PC-3 (cell line): ENCODE results near the gene GADD45G. TPM values are rescaled to one million over a fixed set of nuclear protein-coding genes. Genes with fewer than 3 reads are reported as not detected.

Experiments
- ATAC-seq: fragments of 200-7000 bp; cut with Tn5 transposase; 2 replicates; pipeline ENCODE4 v1.9.1; 2020; ENCODE audit warnings: mild to moderate bottlenecking, moderate library complexity
- BruUV-seq: library from RNA; stranded (reverse); fragments of 400-500 nt; replicated peaks from 2 replicates; lab custom pipeline; 2021; lab: Mats Ljungman, UMichigan
- CTCF ChIA-PET: fragments of 300-600 bp; sonication (Branson Sonifier 250); formaldehyde crosslinking; loops from one replicate; lab custom pipeline; 2022; ENCODE audit warnings: antibody characterized with exemption; lab: Charles Lee
- POLR2A ChIA-PET: fragments of 300-600 bp; sonication (Branson Sonifier 250); formaldehyde crosslinking; loops from one replicate; lab custom pipeline; 2022; ENCODE audit warnings: antibody characterized with exemption; ENCODE audit not compliant: unreplicated experiment; lab: Charles Lee
- DNase-seq: peaks from one replicate; pipeline ENCODE4 v3.0.0-alpha.2; 2015
- H2AFZ ChIP-seq: fragments of 300-600 bp; sonication (generic); 2 replicates; pipeline ENCODE4 v1.6.0; 2016; ENCODE audit warnings: antibody characterized with exemption, low read length
- H3F3A ChIP-seq: fragments of 300-600 bp; sonication (generic); one replicate; pipeline ENCODE4 v1.6.0; 2017; ENCODE audit warnings: antibody characterized with exemption, low read length, control low read depth, mild to moderate bottlenecking; ENCODE audit not compliant: unreplicated experiment
- H3K27ac ChIP-seq: fragments of 300-600 bp; sonication (generic); 2 replicates; pipeline ENCODE4 v1.5.1; 2016; ENCODE audit warnings: mild to moderate bottlenecking, low read length
- H3K27me3 ChIP-seq: fragments of 300-600 bp; sonication (generic); 2 replicates; pipeline ENCODE4 v1.6.1; 2016; ENCODE audit warnings: low read length, mixed read lengths
- H3K36me3 ChIP-seq: fragments of 300-600 bp; sonication (generic); 2 replicates; pipeline ENCODE4 v1.6.1; 2016; ENCODE audit warnings: low read depth, mixed run types, low read length, mixed read lengths
- H3K4me1 ChIP-seq: fragments of 300-600 bp; sonication (generic); 2 replicates; pipeline ENCODE4 v1.5.1; 2016; ENCODE audit warnings: low read length; ENCODE audit not compliant: insufficient read depth
- H3K4me2 ChIP-seq: fragments of 300-600 bp; sonication (generic); 2 replicates; pipeline ENCODE4 v1.6.0; 2016; ENCODE audit warnings: low read length
- H3K4me3 ChIP-seq: fragments of 300-600 bp; sonication (generic); 2 replicates; pipeline ENCODE4 v1.5.1; 2016; ENCODE audit warnings: mild to moderate bottlenecking, low read length, mixed read lengths
- H3K79me2 ChIP-seq: fragments of 300-600 bp; sonication (generic); 2 replicates; pipeline ENCODE4 v1.6.1; 2017; ENCODE audit warnings: low read length, mixed read lengths
- H3K9ac ChIP-seq: fragments of 300-600 bp; sonication (generic); 2 replicates; pipeline ENCODE4 v1.6.0; 2016; ENCODE audit warnings: mild to moderate bottlenecking, low read length
- H3K9me2 ChIP-seq: fragments of 300-600 bp; sonication (generic); replicated peaks from 2 replicates; pipeline ENCODE4 v1.6.1; 2016; ENCODE audit warnings: mixed run types, low read length, mixed read lengths
- H3K9me3 ChIP-seq: fragments of 300-600 bp; sonication (generic); 2 replicates; pipeline ENCODE4 v1.6.1; 2016; ENCODE audit warnings: low read length, mixed read lengths
- H4K20me1 ChIP-seq: fragments of 300-600 bp; sonication (generic); 2 replicates; pipeline ENCODE4 v1.6.1; 2016; ENCODE audit warnings: low read length, mixed read lengths
- EZH2 ChIP-seq: fragments of 300-600 bp; sonication (generic); IDR thresholded peaks from one replicate; pipeline ENCODE4 v1.6.1; 2017; ENCODE audit warnings: antibody characterized with exemption, mild to moderate bottlenecking, low read length; ENCODE audit not compliant: unreplicated experiment
- EZH2phosphoT487 ChIP-seq: fragments of 300-600 bp; sonication (generic); IDR thresholded peaks from 2 replicates; pipeline ENCODE4 v1.6.1; 2018; ENCODE audit warnings: mild to moderate bottlenecking, antibody characterized with exemption, low read length, borderline replicate concordance
- intact Hi-C: fragments of 100-400 bp; cut with micrococcal nuclease; formaldehyde crosslinking; loops from 2 replicates; pipeline ENCODE4 v1.9.0; 2023
- total RNA-seq: library from RNA; depleted of rRNA; stranded (reverse); fragments of >200 nt; gene quantifications from 2 replicates; pipeline ENCODE4 v1.2.3, GENCODE V29; 2014
- TF ChIP-seq, protein P1 (sequence below): fragments of 300-600 bp; sonication (generic); conservative IDR thresholded peaks from 2 replicates; pipeline ENCODE4 v1.5.1; 2017; ENCODE audit warnings: antibody characterized with exemption, low read depth, mild to moderate bottlenecking, low read length

The GADD45G gene
- total RNA-seq, 1 experiment from 2014 or later: 2.1 TPM

DNA sequence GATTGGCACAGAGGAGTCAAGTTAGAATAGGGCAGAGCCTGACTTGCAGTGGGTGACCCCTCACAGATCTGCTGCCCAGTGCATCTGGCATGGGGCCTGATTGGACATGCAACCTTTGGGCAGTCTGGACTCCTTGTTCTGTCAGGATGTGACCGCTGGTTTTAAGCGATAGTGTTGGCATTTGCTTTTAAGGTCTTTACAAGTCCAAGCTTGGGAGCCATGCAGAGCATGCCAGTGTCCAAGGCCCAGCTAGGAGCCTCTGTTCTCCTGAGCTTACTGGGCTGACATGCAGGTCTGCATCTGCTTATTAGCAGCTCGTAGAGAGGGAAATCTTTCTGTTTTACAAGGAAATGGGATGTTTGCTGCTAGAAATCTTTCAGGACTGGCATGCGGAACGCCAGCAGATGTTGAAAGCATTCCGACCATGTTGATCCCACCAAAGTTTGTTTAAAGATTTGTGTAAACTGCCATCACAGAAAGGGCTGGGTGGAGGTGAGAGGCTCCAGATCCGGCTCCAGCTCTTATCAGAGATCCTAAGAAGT, 27.5 kb downstream of the GADD45G start:
- Histone ChIP-seq H4K20me1 (no peaks in the 10 kb centered on the region), H3K4me3 (no peak overlapping the region), H3K9me2 (no peaks in the 10 kb centered on the region), H3K4me1 (0 out of 2 replicates have a peak, but pooled peaks cover 4% of the 10 kb centered on the region), H3K9me3 (no peaks in the 10 kb centered on the region), H3F3A (no peaks in the 10 kb centered on the region), H3K27ac (no peak overlapping the region), H3K4me2 (no peak overlapping the region), H3K79me2 (no peaks in the 10 kb centered on the region), H3K27me3 (peaks cover 29% of the 10 kb centered on the region), H3K36me3 (no peaks in the 10 kb centered on the region), H3K9ac (no peak overlapping the region), H2AFZ (no peak overlapping the region)
- BruUV-seq: no TSS peak
- TF ChIP-seq EZH2phosphoT487 (no peak), EZH2 (no peak)
- TF ChIP-seq, protein P1, sequence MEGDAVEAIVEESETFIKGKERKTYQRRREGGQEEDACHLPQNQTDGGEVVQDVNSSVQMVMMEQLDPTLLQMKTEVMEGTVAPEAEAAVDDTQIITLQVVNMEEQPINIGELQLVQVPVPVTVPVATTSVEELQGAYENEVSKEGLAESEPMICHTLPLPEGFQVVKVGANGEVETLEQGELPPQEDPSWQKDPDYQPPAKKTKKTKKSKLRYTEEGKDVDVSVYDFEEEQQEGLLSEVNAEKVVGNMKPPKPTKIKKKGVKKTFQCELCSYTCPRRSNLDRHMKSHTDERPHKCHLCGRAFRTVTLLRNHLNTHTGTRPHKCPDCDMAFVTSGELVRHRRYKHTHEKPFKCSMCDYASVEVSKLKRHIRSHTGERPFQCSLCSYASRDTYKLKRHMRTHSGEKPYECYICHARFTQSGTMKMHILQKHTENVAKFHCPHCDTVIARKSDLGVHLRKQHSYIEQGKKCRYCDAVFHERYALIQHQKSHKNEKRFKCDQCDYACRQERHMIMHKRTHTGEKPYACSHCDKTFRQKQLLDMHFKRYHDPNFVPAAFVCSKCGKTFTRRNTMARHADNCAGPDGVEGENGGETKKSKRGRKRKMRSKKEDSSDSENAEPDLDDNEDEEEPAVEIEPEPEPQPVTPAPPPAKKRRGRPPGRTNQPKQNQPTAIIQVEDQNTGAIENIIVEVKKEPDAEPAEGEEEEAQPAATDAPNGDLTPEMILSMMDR: no peak
- no peak for ATAC-seq
- no peak for DNase-seq
- POLR2A ChIA-PET: no interaction called here
- CTCF ChIA-PET: no interaction called here
- intact Hi-C loops: no loop called here

DNA sequence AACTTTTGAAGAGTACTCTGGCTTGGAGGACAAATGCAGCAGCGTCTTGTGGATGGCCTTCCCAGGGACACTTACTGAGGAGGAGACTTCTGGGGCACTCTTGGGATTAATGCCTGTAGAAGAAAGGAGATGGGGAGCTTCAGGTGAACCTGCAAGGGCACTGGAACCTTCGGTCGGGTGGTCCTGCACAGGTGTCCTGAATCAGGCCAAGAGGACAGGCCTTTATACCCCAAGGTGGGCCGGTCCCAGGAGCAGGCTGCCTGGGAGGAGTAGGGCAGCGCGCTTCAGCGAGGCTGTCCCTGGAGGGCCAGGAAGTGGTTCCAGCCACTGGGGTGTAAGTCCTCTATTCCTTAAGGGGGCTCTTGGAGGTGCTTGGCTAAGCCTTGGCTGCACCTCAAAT, 27.9 kb downstream of the GADD45G start:
- Histone ChIP-seq H3K9me2 (no peaks in the 10 kb centered on the region), H3K27ac (no peak overlapping the region), H3K27me3 (peaks cover 29% of the 10 kb centered on the region), H3K4me1 (0 out of 2 replicates have a peak, but pooled peaks cover 4% of the 10 kb centered on the region), H2AFZ (no peak overlapping the region), H4K20me1 (no peaks in the 10 kb centered on the region), H3K79me2 (no peaks in the 10 kb centered on the region), H3K9me3 (no peaks in the 10 kb centered on the region), H3K9ac (no peak overlapping the region), H3K4me2 (no peak overlapping the region), H3K36me3 (no peaks in the 10 kb centered on the region), H3F3A (no peaks in the 10 kb centered on the region), H3K4me3 (no peak overlapping the region)
- CTCF ChIA-PET: no interaction called here
- ATAC-seq: no peak
- no TSS peak for BruUV-seq
- no peak for DNase-seq
- no peak for TF ChIP-seq EZH2
- TF ChIP-seq EZH2phosphoT487: no peak
- TF ChIP-seq, protein P1: no peak
- intact Hi-C loops: no loop called here
- POLR2A ChIA-PET: no interaction called here

- CTCF ChIA-PET: no interaction called here
- no peaks in the 10 kb centered on the region for H3K9me2 ChIP-seq
- H3F3A ChIP-seq: no peaks in the 10 kb centered on the region
- peaks cover 27% of the 10 kb centered on the region for H3K27me3 ChIP-seq
- H3K4me1 ChIP-seq: 0 out of 2 replicates have a peak, but pooled peaks cover 4% of the 10 kb centered on the region
- TF ChIP-seq EZH2phosphoT487: no peak
- no peak for TF ChIP-seq EZH2
- TF ChIP-seq, protein P1: no peak
- no peak overlapping the region for H3K4me3 ChIP-seq
- POLR2A ChIA-PET: no interaction called here
- ATAC-seq (no peak), DNase-seq (no peak)
- H3K9ac ChIP-seq: no peak overlapping the region
- intact Hi-C loops: no loop called here
- BruUV-seq: no TSS peak
- no peak overlapping the region for H3K4me2 ChIP-seq
- no peak overlapping the region for H3K27ac ChIP-seq
- no peaks in the 10 kb centered on the region for H3K36me3 ChIP-seq
- H3K9me3 ChIP-seq: no peaks in the 10 kb centered on the region
- H3K79me2 ChIP-seq: no peaks in the 10 kb centered on the region
- H2AFZ ChIP-seq: no peak overlapping the region
- H4K20me1 ChIP-seq: no peaks in the 10 kb centered on the region
These were observed 28.6 kb downstream of the GADD45G start for GRCh38 chr9:89633404-89633803.
